GM12872 (cell line): Measurements from ENCODE around the gene UBR1.

ENCODE experiments used
- TF ChIP-seq, protein P1 (sequence below): IDR thresholded peaks from 3 replicates; pipeline ENCODE4 v1.5.1; 2011; ENCODE audit warnings: low read depth, mild to moderate bottlenecking, low read length, moderate library complexity; ENCODE audit not compliant: insufficient read depth

UBR1 gene

DNA sequence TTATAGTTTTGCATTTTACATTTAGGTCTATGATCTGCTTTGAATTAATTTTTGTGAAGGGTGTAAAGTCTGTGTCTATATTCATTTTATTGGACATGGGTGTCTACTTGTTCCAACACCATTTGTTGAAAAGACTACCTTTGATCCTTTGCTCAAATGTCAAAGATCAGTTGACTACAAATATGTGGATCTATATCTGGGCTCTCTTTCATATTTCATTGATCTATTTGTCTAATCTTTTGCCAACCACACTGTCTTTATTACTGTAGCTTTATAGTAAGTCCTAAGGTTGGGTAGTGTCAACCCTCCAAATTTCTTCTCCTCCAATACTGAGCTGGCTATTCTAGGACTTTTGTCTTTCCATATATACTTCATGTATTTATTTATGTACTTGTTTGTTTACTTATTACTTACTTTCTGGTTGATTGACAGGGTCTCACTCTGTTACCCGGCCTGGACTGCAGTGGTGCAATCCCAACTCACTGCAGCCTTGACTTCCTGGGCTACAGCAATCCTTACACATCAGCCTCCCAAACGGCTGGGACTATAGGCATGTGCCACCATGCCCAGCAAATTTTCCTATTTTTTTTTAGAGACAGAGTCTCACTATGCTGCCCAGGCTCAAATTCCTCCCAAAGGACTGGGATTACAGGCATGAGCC lies 131.5 kb downstream of the UBR1 start:
- TF ChIP-seq, protein P1, sequence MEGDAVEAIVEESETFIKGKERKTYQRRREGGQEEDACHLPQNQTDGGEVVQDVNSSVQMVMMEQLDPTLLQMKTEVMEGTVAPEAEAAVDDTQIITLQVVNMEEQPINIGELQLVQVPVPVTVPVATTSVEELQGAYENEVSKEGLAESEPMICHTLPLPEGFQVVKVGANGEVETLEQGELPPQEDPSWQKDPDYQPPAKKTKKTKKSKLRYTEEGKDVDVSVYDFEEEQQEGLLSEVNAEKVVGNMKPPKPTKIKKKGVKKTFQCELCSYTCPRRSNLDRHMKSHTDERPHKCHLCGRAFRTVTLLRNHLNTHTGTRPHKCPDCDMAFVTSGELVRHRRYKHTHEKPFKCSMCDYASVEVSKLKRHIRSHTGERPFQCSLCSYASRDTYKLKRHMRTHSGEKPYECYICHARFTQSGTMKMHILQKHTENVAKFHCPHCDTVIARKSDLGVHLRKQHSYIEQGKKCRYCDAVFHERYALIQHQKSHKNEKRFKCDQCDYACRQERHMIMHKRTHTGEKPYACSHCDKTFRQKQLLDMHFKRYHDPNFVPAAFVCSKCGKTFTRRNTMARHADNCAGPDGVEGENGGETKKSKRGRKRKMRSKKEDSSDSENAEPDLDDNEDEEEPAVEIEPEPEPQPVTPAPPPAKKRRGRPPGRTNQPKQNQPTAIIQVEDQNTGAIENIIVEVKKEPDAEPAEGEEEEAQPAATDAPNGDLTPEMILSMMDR = no peak

DNA sequence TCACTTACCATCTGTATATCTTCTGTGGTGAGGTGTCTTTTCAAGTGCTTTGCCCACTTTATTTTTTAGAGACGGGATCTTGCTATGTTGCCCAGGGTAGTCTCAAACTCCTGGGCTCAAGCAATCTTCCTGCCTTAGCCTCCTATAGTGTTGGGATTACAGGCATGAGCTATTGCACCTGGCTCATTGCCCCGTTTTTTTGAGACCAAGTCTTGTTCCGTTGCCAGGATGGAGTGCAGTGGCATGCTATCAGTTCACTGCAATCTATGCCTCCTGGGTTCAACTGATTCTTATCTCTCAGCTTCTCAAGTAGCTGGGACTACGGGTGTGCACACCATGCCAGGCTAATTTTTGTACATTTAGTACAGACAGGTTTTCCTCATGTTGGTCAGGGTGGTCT lies 132.7 kb downstream of the UBR1 start:
- TF ChIP-seq, protein P1 = no peak

DNA sequence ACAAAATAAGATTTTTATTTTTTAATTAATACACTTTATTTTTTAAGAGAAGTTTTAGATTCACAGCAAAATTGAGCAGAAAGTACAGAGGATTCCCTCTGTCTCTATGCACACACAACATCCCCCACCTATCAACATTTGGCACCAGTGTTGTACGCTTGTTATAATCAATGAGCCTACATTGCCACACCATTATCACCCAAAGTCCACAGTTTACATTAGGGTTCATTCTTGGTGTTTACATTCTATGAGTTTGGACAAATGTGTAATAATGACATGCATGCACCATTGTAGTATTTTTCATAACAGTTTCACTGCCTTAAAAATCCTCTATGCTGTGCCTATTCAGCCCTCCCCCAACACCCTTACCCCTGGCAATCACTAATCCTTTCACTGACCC lies 134.0 kb downstream of the UBR1 start:
- TF ChIP-seq, protein P1 = no peak

DNA sequence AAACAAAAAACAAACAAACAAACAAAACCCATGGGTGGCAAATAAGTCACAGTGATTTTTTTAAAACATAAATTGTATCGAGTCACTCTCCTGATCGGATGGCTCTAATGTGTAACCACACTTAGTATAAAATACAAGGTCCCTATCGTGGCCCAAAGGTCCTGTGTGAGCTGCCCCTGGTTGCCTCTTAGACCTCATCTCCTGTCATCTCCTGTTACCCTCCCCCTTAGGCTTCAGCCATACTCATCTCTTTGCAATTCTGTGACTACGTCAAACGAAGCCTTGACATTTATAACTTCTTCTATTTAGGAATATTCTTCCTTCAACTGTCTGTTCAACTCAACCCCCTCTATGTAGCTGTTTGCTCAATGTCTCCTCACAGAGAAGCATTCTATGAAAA lies 141.4 kb downstream of the UBR1 start:
- TF ChIP-seq, protein P1 = no peak

DNA sequence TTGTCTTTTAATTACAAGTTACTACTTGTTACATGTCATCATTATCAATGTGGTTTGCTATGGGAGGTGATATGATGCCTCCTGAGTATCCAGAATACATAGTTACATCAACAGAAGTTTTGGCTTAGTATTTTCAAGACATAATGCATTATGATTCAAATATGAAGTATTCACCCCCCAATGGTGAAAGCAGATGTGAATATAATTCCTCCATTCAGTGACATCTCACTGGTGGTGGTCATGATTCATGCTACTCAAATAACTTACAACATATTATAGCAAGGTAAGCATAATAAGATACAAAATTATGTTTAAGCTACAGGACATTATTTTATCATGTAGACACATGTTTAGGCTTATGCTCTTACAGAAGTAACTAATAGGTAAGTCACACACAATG lies 150.3 kb downstream of the UBR1 start:
- TF ChIP-seq, protein P1 = no peak

DNA sequence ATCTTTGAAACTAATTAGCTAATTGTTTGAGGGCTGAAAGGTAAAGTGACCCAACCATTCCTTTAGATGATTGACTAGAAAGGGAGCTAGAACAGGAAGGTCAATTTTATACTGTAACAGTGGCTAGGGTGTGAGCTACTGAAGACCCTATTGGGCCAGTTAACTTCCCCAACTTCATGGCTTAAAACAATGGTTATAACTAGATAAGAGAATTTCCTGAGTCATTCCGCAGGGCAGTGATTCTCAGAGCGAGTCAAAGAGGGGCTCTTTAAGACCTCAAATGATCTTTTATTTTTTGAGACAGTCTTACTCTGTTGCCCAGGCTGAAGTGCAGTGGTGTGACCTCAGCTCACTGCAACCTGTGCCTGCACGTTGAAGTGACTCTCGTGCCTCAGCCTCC lies 151.5 kb downstream of the UBR1 start:
- TF ChIP-seq, protein P1 = no peak

DNA sequence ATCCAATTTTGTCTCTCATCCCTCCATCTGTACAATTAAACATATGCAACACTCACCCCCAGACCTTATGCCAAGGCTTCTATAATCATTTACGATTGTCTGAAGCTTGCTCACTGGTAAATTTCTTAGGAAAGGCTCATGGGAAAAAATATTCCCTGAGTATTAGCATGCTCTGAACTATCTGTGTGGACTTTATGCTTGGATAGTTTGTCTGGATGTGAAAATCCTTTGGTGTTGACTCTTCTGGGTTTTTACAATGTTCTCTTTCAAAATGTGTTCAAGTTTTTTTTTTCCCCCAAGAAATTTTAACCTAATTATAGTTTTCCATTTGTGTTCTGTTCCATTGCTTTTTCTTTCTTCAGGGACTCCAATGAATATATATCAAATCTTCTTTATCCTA lies 165.3 kb downstream of the UBR1 start:
- TF ChIP-seq, protein P1 = no peak
